ACHN (cell line): ENCODE measurements around the gene STPG3.

Experiments
- DNase-seq: peaks from one replicate; pipeline ENCODE4 v3.0.0-alpha.2; 2015
- in situ Hi-C: cut with HindIII; loops from 2 replicates; pipeline ENCODE4 v1.10.0; 2017; ENCODE audit warnings: low sequenced_read_pairs, low pct_ligation_motif_present, low pct_unique_long_range_greater_than_20kb

The STPG3 gene

DNA sequence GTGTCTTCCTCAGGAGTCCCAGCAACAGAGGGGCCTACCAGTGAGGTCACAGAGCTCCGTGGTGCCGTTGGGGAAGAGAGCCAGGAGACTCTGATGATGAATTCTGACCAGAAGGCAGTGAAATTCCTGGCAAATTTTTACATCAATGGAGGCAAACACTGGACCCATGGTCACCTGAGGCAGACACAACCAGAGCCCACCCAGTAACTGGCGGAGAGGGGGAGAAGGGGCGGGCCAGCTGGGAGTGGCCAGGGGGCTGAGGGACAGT is at the start of gene STPG3:
Gene STPG3, plus strand, starts transcription at position 93 of the 268 bp plus-strand sequence. Its CDS starts 1 bp downstream, at position 94.
- DNase-seq: no peak
- in situ Hi-C loops: no loop called here

DNA sequence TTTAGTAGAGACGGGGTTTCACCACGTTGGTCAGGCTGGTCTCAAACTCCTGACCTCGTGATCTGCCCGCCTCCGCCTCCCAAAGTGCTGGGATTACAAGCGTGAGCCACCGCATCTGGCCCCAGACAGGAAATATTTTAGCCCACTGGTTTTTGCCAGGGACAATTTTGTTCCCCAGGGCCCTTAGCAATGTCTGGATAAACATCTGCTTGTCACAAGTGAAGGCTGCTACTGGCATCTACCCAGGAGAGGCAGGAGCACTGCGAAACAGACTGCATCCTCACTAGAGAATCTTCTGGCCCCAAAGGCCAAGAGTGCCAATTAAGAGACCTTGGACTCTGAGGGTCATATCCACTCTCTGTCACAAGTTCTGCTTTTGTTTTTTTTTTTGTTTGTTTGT is 48.1 kb upstream of the STPG3 start:
- DNase-seq: no peak
- in situ Hi-C loops: no loop called here

DNA sequence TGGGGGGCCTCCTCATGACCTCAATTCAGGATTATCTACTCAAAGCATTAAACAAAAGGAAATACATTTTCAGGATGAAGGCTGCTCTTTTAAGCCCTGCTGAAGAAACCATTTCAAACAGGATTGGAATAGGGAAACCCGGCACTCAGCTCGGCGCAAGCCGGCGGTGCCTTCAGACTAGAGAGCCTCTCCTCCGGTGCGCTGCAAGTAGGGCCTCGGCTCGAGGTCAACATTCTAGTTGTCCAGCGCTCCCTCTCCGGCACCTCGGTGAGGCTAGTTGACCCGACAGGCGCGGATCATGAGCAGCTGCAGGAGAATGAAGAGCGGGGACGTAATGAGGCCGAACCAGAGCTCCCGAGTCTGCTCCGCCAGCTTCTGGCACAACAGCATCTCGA is 46.4 kb upstream of the STPG3 start:
- no peak for DNase-seq
- in situ Hi-C loops: no loop called here

DNA sequence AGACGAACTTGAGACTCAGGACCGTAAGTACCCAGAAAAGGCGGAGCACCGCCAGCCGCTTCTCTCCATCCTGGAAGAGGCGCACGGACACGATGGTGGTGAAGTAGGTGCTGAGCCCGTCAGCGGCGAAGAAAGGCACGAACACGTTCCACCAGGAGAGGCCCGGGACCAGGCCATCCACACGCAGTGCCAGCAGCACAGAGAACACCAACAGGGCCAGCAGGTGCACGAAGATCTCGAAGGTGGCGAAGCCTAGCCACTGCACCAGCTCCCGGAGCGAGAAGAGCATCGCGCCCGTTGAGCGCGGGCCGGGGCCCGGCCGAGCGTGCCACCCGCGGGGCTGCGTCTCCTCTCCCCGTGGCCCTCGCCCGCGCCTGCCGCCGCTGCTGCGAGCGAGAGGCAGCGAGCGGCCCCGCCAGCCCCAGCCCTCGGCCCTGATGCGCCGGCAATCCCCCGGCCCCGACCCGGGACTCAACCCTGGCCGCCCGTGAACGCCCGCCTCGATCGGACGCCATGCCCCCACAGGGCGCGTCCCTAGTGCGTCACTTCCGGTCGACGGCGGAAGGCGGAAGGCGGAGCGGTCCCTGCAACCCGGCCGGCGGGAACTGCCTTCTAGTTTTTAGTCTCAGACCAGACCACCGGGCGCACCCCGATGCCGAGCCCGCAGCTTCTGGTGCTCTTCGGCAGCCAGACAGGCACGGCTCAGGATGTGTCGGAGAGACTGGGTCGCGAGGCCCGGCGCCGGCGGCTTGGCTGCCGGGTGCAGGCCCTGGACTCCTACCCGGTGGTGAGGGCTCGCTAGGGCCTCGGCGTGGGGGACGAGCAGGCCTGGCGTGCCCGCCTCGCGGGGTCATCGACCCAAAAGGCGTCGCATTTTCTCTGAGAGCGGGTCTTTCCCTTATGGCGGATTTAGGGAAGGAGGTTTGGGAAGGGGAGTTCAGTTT is 45.7 kb upstream of the STPG3 start, which contains the start of the genes NDOR1 and TMEM203:
Gene NDOR1, plus strand, starts transcription at position 575 of the 944 bp plus-strand sequence. Its CDS starts 78 bp downstream, at position 653.
Gene TMEM203, minus strand, starts transcription at position 523 of the 944 bp plus-strand sequence. Its CDS starts 234 bp downstream, at position 289.
- in situ Hi-C loops: no loop called here
- DNase-seq: peak; percentile 80

DNA sequence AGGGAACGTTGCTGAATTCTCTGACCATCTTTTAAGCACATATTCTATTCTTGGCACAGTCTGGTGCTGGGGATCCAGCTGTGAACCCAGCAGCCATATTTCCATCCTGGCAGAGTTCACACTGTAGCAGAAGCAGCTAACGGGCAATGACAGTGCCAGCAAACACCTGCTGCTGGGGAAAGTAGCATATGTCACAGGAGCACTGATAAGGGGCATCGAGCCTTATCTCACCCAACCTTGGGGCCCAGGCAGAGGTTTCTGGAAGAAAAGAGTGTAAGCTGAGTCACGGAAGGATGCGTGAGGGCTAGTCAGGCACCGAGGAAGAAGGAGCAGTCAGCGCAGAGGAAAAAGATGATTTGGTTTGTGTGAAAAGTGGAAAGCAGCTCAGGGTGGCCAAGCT is 44.5 kb upstream of the STPG3 start:
- no peak for DNase-seq
- in situ Hi-C loops: no loop called here

DNA sequence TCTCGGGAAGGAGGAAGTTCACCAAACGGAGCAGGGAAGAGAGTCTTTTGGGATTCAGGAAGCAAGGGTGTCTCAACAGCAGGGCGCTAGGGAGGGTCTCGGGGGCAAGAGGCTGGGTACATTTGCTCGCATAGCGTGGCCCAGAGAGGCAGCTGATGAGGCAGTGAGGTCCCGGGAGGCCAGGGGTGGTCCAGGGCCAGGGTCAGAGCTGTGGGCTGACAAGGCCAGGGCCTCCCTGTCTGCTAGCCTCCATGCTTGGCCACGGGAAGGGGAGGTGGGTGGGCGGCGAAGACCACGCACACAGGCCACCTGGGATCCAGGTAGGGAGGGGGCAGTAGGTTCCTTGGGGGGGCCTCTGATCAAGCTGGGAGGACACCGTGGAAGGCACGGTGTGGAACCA is 39.6 kb upstream of the STPG3 start:
- in situ Hi-C loops: no loop called here
- DNase-seq: no peak

DNA sequence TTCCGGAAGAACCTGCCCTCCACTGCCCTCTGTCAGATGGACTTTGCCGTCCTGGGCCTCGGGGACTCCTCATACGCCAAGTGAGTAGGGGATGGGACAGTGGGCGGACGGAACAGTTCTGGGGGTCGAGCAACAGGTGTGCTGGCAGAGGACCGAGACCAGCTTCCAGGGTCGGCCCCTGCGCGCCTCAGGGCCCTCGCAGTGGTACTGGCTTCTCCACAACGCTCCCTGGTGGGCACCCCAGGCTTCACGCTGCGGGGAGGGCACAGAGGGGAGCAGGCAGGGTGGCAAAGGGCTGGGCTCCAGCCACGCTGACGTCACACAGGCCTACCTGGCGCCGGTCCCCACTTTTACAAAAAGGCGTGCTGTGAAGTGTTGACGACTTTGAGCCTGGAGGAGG is 38.6 kb upstream of the STPG3 start:
- DNase-seq: no peak
- in situ Hi-C loops: no loop called here

DNA sequence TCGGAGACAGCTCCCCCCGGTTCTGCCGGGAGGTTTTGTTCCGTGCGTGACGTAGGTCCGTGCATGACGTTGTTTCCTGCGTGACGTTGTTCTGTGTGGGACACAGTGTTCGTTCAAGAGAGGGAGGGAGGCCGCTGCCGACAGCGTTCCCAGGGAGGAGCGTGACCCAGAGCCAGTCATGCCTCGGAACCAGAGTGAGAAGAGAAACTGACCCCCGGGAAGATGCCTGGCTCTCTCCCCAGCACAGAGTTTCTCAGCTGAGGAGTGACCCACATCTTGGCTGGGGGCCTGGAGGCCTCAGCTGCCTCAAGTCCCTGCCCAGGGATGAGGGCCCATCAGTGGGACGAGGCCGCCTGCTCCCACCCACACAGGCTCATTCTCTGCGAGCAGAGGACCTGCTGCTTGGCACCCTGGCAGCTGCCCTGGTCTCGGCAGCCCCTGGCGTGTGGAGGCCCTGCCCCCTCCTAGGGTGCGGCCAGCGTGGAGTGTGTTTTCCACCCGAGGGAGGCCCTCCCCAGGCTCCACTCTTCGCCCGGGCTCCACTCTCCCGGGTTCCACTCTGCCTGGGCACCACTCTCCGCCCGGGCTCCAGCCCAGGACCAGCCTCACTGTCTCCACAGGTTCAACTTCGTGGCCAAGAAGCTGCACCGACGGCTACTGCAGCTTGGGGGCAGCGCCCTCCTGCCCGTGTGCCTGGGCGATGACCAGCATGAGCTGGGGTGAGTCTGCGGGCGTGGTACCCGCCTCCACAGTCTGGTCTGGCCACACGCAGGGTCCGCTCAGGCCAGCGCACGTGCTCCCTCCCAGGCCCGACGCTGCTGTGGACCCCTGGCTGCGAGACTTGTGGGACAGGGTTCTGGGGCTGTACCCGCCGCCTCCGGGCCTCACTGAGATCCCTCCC is 37.7 kb upstream of the STPG3 start:
- no peak for DNase-seq
- in situ Hi-C loops: no loop called here

DNA sequence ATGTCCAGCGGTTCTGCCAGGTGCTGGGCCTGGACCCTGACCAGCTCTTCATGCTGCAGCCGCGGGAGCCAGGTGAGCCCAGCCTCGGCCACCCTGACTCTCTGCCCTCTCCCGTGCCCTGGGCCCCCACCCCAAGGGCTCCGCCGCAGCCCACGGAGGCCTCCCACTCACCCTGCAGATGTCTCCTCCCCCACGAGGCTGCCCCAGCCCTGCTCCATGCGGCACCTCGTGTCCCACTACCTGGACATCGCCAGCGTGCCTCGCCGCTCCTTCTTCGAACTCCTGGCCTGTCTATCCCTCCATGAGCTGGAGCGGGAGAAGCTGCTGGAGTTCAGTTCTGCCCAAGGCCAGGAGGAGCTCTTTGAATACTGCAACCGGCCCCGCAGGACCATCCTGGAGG is 36.5 kb upstream of the STPG3 start:
- in situ Hi-C loops: no loop called here
- DNase-seq: no peak

DNA sequence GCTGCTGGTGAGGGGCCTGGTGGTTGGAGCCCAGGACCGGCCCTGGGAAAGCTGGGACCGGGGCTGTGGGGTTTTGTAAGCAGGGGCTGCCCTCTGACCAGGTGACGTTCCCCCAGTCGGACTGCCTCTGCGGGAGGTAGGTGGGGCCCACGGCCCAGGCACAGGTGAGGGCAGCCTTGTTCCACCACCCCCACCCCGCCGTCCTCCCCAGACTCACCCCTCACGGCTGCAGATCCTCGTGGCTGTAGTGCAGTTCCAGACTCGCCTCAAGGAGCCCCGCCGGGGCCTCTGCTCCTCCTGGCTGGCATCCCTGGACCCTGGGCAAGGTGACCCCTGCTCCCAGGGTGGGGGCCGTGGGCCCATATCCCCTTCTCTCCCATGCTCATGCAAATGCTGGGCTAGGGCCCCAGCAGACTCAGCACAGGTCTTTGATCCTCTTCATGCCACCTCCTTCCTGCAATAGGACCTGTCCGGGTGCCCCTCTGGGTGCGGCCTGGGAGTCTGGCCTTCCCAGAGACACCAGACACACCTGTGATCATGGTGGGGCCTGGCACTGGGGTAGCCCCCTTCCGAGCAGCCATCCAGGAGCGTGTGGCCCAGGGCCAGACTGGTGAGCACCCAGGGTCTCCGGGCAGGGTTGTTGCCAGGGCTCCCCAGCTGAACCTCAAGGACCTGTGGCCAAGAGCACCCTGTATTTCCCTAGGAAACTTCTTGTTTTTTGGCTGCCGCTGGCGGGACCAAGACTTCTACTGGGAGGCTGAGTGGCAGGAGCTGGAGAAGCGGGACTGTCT is 35.7 kb upstream of the STPG3 start:
- DNase-seq: no peak
- in situ Hi-C loops: no loop called here

DNA sequence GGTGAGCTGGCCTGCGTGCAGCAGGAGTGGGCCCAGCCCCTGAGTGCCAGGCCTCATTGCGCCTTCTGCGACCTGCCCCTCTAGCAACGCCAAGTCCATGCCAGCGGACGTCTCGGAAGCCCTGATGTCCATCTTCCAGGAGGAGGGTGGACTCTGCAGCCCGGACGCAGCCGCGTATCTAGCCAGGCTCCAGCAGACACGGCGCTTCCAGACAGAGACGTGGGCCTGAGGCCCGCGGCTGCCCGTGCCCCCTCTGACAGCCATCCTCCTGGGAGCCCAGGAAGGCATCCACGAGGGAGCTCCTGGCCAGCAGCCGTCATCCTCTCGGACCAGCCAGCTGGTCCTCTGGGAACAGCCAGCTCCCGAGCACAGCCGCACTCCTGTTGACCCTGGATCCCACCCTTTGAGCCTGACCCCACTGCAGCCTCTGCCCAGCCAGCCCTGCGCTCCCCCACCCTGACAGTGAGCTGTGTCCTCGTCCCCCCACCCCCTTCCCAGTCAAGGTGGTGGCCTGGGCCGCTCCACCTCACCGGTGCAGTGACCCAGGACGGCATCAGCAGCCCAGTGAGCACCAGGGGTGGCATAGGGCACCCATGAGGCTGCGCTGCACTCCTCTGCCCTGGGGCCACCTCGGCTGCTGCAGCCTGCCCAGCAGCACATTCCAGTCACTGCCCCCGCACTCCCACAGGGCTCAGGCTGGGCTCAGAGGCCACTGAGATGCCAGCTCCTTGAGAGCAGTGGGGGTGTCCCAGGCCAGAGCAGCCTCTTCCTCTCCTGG is 34.7 kb upstream of the STPG3 start:
- in situ Hi-C loops: no loop called here
- DNase-seq: no peak

DNA sequence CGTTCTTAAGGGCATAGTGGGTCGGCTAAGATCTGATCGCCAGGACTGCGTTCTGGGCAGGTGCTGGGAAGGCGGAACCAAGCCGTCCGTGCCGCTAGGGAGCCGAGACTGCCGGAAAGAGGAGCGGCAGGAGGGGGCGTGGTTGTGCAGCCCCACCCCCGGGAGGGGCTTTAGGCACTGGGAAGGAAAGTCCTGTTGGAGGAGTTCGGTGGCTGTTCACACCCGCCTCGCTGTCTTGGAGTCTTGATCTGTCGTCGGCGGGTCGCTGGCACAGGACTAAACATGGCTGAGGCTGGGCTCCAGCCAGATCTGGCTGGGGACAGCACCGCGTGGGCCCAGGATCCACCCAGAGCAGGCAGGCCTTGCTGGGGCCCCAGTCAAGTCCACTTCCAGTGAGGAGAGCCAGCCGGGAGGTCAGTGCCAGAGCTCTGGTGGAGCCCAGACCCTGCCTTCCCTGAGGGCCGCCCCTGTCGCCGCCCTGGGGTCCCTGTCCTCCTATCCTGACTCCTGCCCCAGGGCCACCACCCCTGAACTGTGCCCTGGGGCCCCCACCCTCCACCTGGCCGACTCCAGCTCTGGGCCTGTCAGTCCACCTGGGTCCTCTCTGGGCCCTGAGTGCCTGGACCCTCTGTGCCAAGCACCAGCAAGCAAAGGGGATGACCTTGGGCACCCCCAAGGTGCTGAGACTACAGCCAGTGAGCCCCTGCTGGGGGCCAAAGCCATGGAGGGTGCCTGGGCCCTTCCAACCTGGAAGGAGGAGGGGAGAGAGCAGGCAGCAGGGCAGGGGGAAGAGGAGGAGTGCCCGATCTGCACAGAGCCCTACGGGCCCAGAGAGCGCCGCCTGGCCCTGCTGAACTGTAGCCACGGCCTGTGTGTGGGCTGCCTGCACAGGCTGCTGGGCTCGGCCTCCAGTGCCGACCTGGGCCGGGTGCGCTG is 33.5 kb upstream of the STPG3 start:
- peak; percentile 75 for DNase-seq

DNA sequence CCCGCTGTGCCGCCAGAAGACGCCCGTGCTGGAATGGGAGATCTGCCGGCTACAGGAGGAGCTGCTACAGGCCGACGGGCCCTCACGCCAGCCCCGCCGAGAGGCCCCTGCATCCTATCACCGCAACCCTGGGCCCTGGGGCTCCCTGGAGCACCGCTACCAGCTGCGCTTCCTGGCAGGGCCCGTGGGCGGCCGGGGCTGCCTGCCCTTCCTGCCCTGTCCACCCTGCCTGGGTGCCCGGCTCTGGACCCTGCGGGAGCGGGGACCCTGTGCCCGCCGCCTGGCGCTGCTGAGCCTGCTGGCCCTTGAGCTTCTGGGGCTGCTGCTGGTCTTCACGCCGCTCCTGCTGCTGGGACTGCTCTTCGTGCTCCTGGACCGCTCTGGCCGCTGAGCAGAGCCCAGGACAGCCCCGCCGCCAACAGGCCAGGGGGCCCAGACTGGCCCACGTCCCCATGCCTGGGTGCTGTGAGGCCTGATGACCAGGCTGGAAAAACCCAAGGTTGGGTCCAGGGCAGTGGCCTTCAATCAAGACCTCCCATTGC is 32.8 kb upstream of the STPG3 start:
- in situ Hi-C loops: no loop called here
- DNase-seq: no peak

More for the DNA sequence above, 33.5 kb upstream of the STPG3 start:
- in situ Hi-C loops: no loop called here

DNA sequence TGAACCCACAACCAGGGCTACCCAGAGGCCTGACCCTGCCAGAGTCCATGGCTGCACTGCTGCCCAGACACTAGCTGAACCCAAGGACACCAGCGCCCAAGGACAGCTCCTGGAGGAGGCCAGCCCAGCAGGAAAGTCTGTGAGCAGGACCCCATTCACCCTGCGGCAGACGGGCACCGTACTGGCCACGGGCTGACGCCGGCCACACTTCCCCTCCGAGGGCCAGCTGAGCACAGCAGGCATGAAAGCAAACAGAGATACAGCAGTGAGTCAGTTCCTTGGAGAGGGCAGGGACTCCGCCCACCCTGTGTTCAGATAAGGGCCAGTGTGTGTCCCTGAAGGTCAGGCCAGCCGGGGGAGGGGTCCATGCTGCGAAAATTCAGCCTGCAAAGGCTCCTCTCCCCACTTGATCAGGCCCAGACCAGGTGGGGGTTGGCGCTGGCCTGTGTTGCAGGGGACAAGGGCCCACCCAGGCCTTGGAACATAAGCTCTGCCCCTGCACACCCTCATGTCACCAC is 32.3 kb upstream of the STPG3 start:
- peak; percentile 41 for DNase-seq
- in situ Hi-C loops: no loop called here

DNA sequence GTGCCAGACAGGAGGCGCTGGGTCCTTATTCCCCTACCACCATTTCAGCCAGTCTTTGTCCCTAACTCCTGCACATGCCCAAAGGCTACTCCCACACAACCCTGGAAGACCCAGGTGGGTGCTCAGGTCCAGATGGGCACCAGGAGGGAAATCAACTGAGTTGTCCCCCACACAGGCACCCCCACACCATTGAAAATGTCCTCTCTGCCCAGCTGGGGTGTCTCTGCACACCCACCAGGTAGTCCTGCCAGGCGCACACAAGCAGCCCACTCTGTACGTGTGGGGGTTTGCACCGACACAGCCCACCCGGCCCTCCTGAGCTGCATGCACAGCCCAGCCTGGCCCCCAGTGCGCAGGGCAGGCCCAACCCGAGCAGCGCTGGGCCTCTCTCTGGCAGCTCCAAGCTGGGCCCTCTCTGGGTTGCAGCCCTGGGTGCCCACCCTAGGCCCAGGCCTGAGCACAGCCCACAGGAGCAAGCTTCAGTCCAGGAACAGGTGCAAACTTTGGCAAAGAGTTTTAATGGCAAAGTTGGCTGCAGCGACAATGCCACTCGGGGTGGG is 31.2 kb upstream of the STPG3 start:
- in situ Hi-C loops: no loop called here
- DNase-seq: no peak
